LNCaP clone FGC (cell line): Measurements from ENCODE around the gene SLC22A7.

ENCODE experiments used
- DNase-seq: peaks from one replicate; pipeline ENCODE4 v3.0.0-alpha.2; 2011; ENCODE audit warnings: low read depth
- H3K4me3 ChIP-seq: 2 replicates; pipeline ENCODE4 v1.5.1; 2011; ENCODE audit warnings: mild to moderate bottlenecking, low read depth, low read length, control low read depth
- TF ChIP-seq, protein P1 (sequence below): IDR thresholded peaks from 2 replicates; pipeline ENCODE4 v1.5.1; 2012; ENCODE audit warnings: mild to moderate bottlenecking; ENCODE audit not compliant: control insufficient read depth, insufficient read depth; ENCODE audit errors: extremely low read depth

SLC22A7 gene

DNA sequence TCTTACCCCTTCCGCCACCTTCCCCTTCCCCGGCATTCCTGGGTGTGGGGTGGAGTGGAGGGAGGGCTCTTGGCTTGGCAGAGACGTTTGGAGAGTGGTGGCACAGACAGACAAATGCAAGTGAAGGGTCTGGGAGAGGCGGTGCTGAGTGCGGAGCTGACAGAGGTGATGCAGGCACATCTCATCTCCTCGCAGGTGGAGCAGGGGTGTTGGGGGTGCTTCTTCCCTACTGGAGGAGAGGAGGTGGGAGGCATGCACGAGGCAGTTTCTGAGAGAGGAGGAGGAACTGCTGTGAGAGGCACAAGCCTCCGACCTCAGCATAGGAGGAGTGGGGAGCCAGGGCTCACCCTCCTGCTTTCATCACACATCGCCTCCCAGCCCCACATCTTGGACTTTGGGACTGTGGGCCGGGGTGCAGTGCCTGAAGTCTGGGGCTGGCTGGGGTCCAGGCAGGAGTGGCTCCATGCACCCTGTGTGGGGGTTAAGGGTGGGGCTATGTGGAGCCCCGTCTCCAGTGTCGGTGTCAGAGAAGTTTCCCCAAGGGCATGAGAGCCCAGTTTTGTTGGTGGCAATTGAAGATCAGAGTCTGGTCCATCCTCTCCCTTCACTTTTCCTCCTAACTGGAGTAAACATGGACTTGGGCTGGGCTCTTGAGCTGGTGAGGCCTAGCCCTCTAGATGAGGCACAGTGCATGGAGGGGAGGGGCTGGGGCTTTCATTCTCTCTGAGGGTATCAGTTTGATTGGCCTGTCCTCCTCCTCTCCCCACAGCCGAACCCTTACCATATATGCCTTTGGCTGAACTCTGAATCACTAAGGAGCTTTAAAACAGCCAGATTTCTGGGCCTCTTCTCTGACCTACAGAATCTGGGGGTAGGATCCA is 20.2 kb upstream of the SLC22A7 start:
- DNase-seq, result no peak
- TF ChIP-seq, protein P1, sequence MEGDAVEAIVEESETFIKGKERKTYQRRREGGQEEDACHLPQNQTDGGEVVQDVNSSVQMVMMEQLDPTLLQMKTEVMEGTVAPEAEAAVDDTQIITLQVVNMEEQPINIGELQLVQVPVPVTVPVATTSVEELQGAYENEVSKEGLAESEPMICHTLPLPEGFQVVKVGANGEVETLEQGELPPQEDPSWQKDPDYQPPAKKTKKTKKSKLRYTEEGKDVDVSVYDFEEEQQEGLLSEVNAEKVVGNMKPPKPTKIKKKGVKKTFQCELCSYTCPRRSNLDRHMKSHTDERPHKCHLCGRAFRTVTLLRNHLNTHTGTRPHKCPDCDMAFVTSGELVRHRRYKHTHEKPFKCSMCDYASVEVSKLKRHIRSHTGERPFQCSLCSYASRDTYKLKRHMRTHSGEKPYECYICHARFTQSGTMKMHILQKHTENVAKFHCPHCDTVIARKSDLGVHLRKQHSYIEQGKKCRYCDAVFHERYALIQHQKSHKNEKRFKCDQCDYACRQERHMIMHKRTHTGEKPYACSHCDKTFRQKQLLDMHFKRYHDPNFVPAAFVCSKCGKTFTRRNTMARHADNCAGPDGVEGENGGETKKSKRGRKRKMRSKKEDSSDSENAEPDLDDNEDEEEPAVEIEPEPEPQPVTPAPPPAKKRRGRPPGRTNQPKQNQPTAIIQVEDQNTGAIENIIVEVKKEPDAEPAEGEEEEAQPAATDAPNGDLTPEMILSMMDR, result no peak
- no peak overlapping the region for H3K4me3 ChIP-seq

DNA sequence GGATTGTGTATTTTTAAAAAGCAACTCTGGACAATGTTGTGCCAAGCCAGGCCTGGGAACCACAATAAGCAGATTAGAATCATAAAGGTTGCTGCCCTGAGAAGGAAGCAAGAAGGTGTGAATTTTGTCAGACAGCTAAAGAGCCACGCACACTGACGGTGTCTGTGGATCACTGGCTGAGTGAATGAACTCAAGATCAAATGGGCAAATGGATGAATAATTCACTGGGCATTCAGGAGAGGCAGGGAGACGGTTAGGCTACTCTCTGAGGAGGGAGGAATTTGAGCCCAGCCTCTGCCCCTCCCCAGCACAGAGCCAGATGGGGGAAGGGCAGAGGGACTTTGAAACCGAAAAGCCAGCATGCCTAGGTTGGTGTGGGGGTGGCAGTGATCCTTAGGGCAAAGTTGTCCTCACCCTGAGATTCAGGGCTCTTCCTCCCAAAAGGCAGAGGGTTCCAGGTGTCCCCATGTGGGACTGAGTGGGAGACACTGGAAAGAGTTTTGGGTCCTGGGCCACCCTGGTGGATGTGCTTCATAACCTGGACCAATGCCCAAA is 19.5 kb upstream of the SLC22A7 start:
- no peak overlapping the region for H3K4me3 ChIP-seq
- TF ChIP-seq, protein P1, result no peak
- no peak for DNase-seq

DNA sequence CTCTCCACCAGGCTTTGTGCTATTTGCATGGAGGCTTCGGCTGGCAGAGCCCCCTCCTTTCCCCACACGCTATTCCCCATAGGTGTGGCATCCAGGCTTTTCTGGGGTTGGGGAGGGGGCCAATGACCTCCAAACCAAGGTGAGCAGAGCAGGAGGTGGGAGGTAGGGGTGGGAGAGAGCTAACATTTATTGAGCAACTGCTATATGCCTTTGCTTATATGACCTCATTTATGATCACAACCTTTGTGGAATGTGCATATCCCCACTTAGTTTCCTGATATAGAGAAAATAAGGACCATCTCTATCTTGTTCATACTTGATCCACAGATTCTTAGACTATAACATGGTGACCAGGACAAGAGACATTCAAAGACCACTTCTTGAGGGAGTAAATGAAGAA is 17.8 kb upstream of the SLC22A7 start:
- no peak for DNase-seq
- H3K4me3 ChIP-seq, result no peak overlapping the region
- TF ChIP-seq, protein P1, result no peak

DNA sequence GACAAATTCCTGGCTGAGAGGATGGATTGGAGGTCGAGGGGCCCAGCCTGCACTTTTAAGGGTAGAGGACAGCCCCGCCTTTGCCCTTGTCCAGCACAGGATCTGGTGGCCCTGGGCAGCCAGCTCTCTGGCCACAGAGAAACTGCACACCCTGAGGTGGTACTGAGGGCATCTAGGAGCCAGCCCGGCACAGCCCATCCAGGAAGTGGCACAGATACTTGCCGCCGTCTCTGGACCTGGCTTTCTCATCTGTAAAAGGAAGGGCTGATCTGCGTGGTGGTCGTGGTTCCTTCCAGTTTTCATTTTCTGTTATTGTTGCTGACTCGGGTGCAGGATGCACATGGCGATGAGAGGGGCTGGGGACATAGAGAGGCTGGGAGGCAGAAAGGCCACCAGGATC is 16.0 kb upstream of the SLC22A7 start:
- H3K4me3 ChIP-seq, result no peak overlapping the region

DNA sequence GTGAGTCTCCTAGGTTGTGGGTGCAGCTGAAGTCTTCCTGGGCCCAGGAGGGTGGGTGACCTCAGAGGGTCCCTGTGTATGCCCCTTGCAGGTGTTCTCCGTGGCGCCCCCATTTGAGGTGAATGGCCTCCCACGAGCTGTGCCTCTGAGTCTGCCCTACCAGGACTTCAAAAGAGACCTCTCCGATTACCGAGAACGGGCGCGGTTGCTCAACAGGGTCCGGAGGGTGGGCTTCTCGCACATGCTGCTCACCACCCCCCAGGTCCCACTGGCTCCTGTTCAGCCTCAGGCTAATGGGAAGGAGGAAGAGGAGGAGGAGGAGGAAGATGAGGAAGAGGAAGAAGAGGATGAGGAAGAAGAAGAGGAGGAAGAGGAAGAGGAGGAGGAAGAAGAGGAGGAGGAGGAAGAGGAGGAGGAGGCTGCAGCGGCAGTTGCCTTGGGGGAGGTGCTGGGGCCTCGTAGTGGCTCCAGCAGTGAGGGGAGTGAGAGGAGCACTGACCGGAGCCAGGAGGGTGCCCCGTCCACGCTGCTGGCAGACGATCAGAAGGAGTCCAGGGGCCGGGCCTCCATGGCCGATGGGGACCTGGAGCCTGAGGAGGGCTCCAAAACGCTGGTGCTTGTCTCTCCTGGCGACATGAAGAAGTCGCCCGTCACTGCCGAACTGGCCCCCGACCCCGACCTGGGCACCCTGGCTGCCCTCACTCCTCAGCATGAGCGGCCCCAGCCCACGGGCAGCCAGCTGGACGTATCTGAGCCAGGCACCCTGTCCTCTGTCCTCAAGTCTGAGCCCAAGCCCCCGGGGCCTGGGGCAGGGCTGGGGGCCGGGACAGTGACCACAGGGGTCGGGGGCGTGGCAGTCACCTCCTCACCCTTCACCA is 15.2 kb upstream of the SLC22A7 start:
- H3K4me3 ChIP-seq, result no peak overlapping the region
- TF ChIP-seq, protein P1, result no peak
- no peak for DNase-seq

More for the DNA sequence above, 16.0 kb upstream of the SLC22A7 start:
- TF ChIP-seq, protein P1, result no peak
- no peak for DNase-seq

DNA sequence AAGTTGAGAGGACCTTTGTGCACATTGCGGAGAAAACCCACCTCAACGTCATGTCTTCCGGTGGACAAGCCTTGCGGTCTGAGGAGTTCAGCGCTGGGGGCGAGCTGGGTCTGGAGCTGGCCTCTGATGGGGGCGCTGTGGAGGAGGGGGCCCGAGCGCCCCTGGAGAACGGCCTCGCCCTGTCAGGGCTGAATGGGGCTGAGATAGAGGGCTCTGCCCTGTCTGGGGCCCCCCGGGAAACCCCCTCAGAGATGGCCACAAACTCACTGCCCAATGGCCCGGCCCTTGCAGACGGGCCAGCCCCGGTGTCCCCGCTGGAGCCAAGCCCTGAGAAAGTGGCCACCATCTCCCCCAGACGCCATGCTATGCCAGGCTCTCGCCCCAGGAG is 14.6 kb upstream of the SLC22A7 start:
- no peak for DNase-seq
- TF ChIP-seq, protein P1, result no peak
- H3K4me3 ChIP-seq, result no peak overlapping the region
